OCI-M2 (cell line): ENCODE data around the gene ADRM1.

Experiments
- DNase-seq: peaks from one replicate; lab custom pipeline; 2025; ENCODE audit not compliant: unreplicated experiment; lab: John Stamatoyannopoulos, UW

Gene ADRM1

DNA sequence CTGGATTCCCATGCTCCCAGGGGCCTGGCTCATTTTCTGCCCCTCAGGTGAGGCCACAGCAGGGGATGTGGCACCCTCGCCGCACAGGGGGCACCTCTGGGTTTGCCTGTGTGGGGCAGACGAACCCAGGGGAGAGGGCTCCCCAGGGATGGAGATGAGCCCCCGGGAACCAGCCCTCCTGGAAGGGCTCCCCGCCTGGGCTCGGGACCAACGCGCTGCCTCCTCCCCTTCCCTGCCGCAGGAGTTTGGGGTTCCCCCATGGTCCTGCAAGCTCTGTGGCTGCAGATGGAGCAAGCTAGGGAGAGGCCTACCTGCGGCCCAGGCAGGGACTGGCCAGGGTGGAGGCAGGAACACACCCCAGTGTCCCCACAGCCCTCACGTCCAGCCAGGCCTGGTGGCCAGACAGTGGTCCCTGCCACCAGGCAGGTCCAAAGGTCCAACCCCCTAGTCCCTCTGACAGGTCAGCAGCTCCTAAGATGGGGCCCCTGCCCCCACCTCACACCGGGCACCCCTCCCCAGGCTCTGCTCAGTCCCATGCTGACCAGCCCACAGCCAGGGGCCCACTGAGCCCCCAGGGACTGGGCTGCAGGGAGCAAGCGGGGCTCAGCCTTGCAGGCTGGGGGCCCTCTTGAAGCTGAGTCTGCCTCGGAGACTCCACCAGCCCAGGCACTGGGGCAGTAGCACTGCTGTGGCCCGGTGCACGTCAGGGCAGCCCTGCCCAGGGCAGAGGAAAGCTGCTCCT, 50.7 kb downstream of the ADRM1 start:
- no peak for DNase-seq

DNA sequence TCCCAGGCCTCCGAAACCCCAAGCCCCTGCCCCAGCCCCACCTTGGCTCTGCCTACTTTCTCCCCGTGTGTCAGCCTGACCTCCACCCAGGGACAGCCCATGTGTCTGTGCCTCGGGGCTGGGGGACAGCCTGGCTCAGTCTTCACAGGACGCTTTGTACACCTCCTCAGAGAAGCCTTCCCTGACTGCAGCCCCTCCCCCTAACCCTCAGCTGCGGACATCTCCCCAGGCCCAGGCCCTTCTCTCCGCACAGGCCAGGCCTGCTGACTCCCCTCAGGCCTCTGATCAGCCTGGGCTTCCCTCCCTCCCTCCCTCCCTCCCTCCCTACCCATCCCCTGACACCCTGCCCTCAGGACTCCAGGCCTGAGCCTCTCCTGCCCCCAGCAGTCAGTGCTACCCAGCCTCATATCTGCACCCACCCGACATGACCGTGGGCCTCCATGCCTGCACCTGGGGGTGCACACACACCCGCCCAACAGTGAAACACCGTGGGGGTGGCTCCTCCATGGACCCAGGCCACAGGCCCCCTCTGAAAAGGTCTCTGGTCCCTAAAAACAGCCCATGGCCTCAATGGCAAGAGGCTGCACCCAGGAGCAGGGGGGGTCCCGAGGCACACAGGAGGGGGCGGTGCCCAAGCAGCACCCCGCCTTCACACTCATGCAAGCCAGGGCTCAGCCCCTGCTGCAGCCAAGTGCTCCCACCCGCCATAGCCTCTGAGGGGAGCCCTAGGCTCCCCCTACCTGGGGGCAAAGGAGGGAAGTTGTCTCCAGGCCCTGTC, 51.4 kb downstream of the ADRM1 start:
- no peak for DNase-seq

DNA sequence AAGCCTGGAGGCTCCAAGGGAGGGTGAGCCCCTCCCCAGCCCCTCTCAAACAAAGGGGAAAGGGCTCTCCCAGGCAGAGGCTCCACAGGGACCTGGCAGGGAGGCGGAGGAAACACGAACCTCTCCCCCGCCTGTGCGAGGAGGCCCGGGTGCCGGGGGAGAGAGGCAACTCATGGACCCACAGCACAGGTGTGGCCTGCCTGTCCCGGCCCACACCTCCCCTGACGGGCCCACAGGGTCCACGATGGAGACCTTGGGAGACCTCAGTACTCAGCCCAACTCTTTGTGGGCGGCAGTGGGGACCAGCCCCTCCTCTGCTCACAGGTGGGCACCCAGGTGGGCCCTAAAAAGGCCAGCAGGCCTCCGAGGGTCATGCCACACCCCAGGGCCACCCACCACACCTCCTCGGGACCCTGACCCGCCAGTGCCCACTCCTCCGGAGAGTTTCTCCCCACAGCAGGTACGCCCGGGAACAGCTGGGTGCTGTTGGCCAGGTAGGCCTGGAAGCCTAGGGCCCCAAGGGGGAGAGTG, 52.1 kb downstream of the ADRM1 start:
- no peak for DNase-seq

DNA sequence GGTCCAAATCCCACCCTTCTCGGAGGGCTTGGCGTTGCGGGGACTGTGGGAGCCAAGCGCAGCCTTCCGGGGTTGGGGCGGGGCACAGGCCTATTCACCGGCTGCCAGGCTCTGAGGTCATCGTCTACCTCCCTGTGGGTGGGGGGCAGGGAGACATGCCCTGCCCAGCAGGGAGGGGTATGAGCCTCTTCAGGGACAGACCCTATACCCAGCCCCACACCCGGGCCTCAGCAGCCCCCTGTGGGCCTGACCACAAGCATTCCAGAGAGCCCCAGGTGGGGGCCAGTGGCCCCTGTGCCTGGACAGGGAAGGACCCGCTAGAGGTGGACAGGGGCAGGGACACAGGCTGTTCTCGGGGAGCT, 52.7 kb downstream of the ADRM1 start:
- DNase-seq: no peak

DNA sequence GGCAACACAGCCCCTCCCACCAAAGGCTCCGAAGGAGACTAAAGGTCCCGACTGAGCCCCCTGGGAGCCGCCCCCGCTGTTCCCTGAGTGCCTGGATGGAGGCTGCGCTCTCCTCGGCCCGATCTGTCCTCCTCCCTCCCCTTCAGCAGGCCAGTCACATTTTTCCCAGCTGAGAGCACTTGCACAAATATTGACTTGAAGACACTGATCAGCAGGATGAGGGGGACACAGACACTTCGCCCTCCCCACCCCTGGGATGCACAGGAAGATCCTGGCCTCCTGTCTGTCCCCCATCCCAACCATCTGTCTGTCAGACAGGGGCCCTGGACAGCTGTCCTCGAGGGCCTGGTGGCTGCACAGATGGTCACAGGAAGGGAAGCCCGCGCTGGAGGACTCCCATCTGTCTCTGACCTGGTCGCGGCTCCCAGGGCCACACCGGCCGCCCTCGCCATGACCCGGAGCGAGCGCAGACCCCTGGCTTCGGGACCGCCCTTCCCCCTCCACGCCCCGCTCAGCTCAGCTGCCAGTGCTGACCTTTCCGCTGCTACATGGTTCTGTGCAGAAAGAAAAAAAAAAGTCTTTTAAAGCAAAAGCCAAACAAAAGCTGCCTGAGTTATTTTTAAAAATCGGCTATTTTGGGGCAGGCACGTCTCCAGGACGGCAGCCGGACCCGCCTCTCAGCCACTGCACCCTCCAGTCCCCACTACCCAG, 53.2 kb downstream of the ADRM1 start:
- no peak for DNase-seq

DNA sequence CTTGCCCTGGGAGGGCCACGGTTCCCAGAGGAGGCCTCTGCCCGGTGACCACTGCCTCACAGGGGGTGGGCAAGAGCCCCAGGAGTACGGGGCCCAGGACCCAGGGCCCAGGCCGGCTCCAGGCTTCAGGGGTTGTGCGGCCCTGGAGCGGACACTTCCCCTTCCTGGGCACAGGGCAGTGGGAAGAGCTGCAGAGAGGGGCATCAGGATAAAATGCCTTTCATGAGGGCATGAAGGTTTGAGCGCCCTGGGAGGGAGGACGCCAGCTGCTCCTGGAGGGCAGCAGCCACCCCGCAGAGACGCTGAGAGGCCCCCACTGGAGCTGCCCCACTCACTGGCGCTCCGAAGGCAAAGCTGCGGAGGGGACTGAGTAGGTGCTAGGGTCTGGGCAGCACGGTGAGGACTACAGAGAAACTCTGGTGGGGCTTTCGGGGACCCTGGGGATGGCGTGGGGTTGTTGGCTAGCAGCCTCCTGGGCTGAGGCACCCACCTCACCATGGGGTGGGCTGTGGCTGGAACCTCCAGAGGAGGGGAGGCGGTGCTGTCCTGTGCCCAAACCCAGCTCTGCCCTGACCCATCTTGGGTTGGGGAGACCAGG, 53.9 kb downstream of the ADRM1 start:
- DNase-seq: no peak

DNA sequence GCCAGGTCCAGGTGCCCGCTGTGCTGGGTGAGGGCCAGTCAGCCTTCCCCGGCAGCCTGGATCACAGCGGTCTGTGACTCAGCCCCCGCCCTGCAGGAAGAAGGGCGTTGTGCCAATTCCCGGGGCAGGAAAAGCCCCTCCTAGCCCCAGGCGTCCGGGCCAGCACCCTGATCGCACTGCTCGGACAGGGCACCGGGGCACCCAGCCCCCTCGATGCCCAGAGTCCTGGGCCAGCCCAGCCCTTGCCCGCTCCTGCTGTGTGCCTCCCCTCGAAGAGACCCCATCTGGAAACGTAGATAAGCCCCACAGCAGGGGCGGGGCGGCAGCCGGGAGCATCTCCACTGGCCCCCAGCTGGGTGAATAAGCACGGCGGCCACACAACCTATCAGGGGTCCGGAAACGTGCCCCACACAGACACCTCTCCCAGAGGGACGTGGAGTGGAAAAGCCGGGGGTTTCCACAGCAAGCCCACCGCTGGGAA, 54.4 kb downstream of the ADRM1 start:
- DNase-seq: no peak

DNA sequence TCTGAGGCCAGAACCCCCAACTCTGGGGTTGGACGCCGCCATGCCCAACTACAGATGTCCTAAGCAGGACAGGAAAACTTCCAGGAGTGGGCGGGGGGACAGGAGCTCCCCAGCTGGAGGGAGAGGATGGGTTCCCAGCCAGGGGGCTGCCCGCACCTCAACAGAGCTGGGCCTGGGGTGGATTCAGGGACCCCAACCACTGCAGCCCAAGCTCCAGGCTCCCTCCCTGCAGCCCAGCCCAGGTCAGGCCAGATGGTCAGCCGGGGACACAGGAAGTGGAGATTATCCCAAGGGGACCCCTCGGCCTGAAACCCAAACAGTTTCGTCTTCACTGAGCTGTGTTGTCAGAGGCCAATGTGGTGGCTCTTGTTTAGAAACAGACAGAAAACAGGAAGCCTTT, 54.9 kb downstream of the ADRM1 start:
- no peak for DNase-seq
